HepG2 (cell line): ENCODE results near the gene GUCA2B.

ENCODE experiments used
- BHLHE40 ChIP-seq: IDR thresholded peaks from 2 replicates; pipeline ENCODE4 v1.6.1; 2011; ENCODE audit warnings: low read length, improper control_type of control experiment
- CTCF ChIP-seq: sonication (generic); formaldehyde crosslinking; IDR thresholded peaks from 2 replicates; pipeline ENCODE4 v1.5.0; 2020; ENCODE audit warnings: mild to moderate bottlenecking, missing genetic modification reagents, moderate library complexity
- HMG20B ChIP-seq: conservative IDR thresholded peaks from 2 replicates; pipeline ENCODE4 v1.6.1; 2016; ENCODE audit warnings: missing genetic modification reagents, missing compliant biosample characterization
- MEIS1 ChIP-seq: sonication (generic); formaldehyde crosslinking; IDR thresholded peaks from 2 replicates; pipeline ENCODE4 v1.9.0; 2021; ENCODE audit warnings: mild to moderate bottlenecking, missing genetic modification reagents, moderate library complexity, borderline replicate concordance
- MLX ChIP-seq: IDR thresholded peaks from 2 replicates; pipeline ENCODE4 v1.6.1; 2016
- MXD3 ChIP-seq: IDR thresholded peaks from 2 replicates; pipeline ENCODE4 v1.6.1; 2016; ENCODE audit warnings: mild to moderate bottlenecking, missing biosample characterization, missing genetic modification reagents
- PAX8 ChIP-seq: sonication (generic); formaldehyde crosslinking; IDR thresholded peaks from 2 replicates; pipeline ENCODE4 v1.8.0; 2022; ENCODE audit warnings: mild to moderate bottlenecking, missing genetic modification reagents, borderline replicate concordance
- POLR2AphosphoS2 ChIP-seq: IDR thresholded peaks from 2 replicates; pipeline ENCODE4 v1.6.1; 2011; ENCODE audit warnings: low read depth, low read length, improper control_type of control experiment
- RERE ChIP-seq: IDR thresholded peaks from 2 replicates; pipeline ENCODE4 v1.6.1; 2016; ENCODE audit warnings: low read depth, missing genetic modification reagents, missing compliant biosample characterization
- STAT6 ChIP-seq: sonication (generic); formaldehyde crosslinking; IDR thresholded peaks from 2 replicates; pipeline ENCODE4 v1.4.0; 2020; ENCODE audit warnings: missing genetic modification reagents, mild to moderate bottlenecking, borderline replicate concordance
- USF2 ChIP-seq, 2 experiments: sonication (generic) in 1 of 2; formaldehyde crosslinking in 1 of 2; IDR thresholded peaks; 2 replicates each; pipeline versions ENCODE4 v1.5.1 to v1.6.1; 2011 to 2020; ENCODE audit warnings: borderline replicate concordance in 1 of 2, low read depth in 1 of 2, low read length in 1 of 2, mild to moderate bottlenecking in 1 of 2, missing genetic modification reagents in 1 of 2, moderate library complexity in 1 of 2
- YY1 ChIP-seq: IDR thresholded peaks from 2 replicates; pipeline ENCODE4 v1.6.1; 2011; ENCODE audit warnings: low read length, low read depth, moderate library complexity, mild to moderate bottlenecking; ENCODE audit not compliant: insufficient read depth, insufficient replicate concordance
- ZNF3 ChIP-seq: IDR thresholded peaks from 2 replicates; pipeline ENCODE4 v1.7.0; 2017; ENCODE audit warnings: inconsistent platforms

- TF ChIP-seq USF2 (IDR thresholded peaks at IDR 0.05; ENCODE audit: low read depth, low read length) = no peak
- no peak for TF ChIP-seq USF2 (CRISPR knock-in tag; IDR thresholded peaks at IDR 0.05; ENCODE audit: borderline replicate concordance)
- TF ChIP-seq BHLHE40 = no peak
- no peak for TF ChIP-seq RERE (CRISPR knock-in tag)
- TF ChIP-seq HMG20B = no peak
- no peak for TF ChIP-seq POLR2AphosphoS2
- no peak for TF ChIP-seq PAX8 (CRISPR knock-in tag)
- TF ChIP-seq MEIS1 (CRISPR knock-in tag) = no peak
- no peak for TF ChIP-seq MXD3
- no peak for TF ChIP-seq ZNF3
- no peak for TF ChIP-seq YY1
- no peak for TF ChIP-seq MLX (CRISPR knock-in tag)
- no peak for TF ChIP-seq CTCF (CRISPR knock-in tag)
- TF ChIP-seq STAT6 (CRISPR knock-in tag) = no peak
These were observed 7.9 kb upstream of the GUCA2B start for GRCh38 chr1:42145389-42145716.
